Testis (tissue), 3 donors: Measurements from ENCODE around the gene LMAN2L. TPM values are rescaled to one million over a fixed set of nuclear protein-coding genes. Genes with fewer than 3 reads are reported as not detected.

Experiments used
- DNase-seq: peaks from one replicate; pipeline ENCODE4 v3.0.0-alpha.2; 2019
- H3K27ac ChIP-seq, 2 donors: fragments of 200-600 bp; sonication (generic); one replicate each; pipeline ENCODE4 v1.5.1; 2019
- H3K27me3 ChIP-seq: fragments of 200-600 bp; sonication (generic); one replicate; pipeline ENCODE4 v1.5.1; 2019
- H3K36me3 ChIP-seq: fragments of 200-600 bp; sonication (generic); one replicate; pipeline ENCODE4 v1.5.1; 2017; ENCODE audit warnings: low read depth; ENCODE audit errors: missing control alignments
- H3K4me1 ChIP-seq: fragments of 200-600 bp; sonication (generic); one replicate; pipeline ENCODE4 v1.5.1; 2019
- H3K4me3 ChIP-seq, 2 donors: fragments of 200-600 bp; sonication (generic); one replicate each; pipeline ENCODE4 v1.5.1; 2017 to 2019
- H3K9me3 ChIP-seq: fragments of 200-600 bp; sonication (generic); one replicate; pipeline ENCODE4 v1.5.1; 2017
- CTCF ChIP-seq, 3 experiments: fragments of 450-650 bp in 2 of 3; fragments of 200-600 bp in 1 of 3; sonication (generic) in 1 of 3; IDR thresholded peaks; one replicate each; pipeline ENCODE4 v1.5.1; 2016 to 2019; ENCODE audit warnings: antibody characterized with exemption in 3 of 3, mild to moderate bottlenecking in 2 of 3, moderate library complexity in 1 of 3
- POLR2A ChIP-seq: fragments of 450-650 bp; IDR thresholded peaks from one replicate; pipeline ENCODE4 v1.6.1; 2017; ENCODE audit warnings: antibody characterized with exemption, mild to moderate bottlenecking, moderate library complexity
- WGBS, 2 donors: methylation state at CpG; one replicate each; pipeline ENCODE4 v1.1.5; 2018; 5-methylcytosine and 5-hydroxymethylcytosine counted together
- intact Hi-C: fragments of 100-400 bp; cut with DNase I; formaldehyde crosslinking; loops from one replicate; pipeline ENCODE4 v1.15.1; 2023; ENCODE audit warnings: low total_unique reads
- polyA plus RNA-seq: library from polyadenylated mRNA; stranded (reverse); fragments of 350-450 nt; fragmentation: Illumina TruSeq; extraction: RNeasy Lipid Tissue Mini Kit (QIAGEN cat#74804); gene quantifications from one replicate; pipeline ENCODE4 v1.2.3, GENCODE V29; 2014; ENCODE audit warnings: low read depth, low replicate concordance; ENCODE audit not compliant: insufficient read depth
- total RNA-seq, 2 donors: library from RNA; depleted of rRNA; stranded (reverse); fragments of >200 nt; gene quantifications; one replicate each; pipeline ENCODE4 v1.2.3, GENCODE V29; 2016

The LMAN2L gene
- total and polyA plus RNA-seq, 3 donors from 2014 or later = 24.2 to 25.2 (median 24.5) TPM

- intact Hi-C loops = no loop called here
Measured at GRCh38 chr2:96734880-96735583, 4.8 kb downstream of the LMAN2L start.

GRCh38 chr2:96733931-96734330 lies 5.9 kb downstream of the LMAN2L start:
- no peaks in the 10 kb centered on the region for H3K9me3 ChIP-seq
- no peak for DNase-seq
- H3K4me3 ChIP-seq = no peak overlapping the region
- H3K36me3 ChIP-seq = no peaks in the 10 kb centered on the region
- intact Hi-C loops = no loop called here
- H3K27ac ChIP-seq = no peak overlapping the region
- H3K4me1 ChIP-seq = peaks cover 3% of the 10 kb centered on the region
- TF ChIP-seq CTCF (IDR thresholded peaks at IDR 0.05) (no peak), POLR2A (no peak)
- 86 to 88% methylated on average over 3 of the region's 3 CpGs for WGBS, 2 donors
- H3K27me3 ChIP-seq = no peaks in the 10 kb centered on the region

More at GRCh38 chr2:96734880-96735583, 4.8 kb downstream of the LMAN2L start:
- no peak for DNase-seq
- H3K27ac ChIP-seq = no peak overlapping the region
- no peaks in the 10 kb centered on the region for H3K9me3 ChIP-seq
- TF ChIP-seq CTCF (IDR thresholded peaks at IDR 0.05) = no peak
- no peak for TF ChIP-seq POLR2A
- H3K27me3 ChIP-seq = no peaks in the 10 kb centered on the region
- H3K4me3 ChIP-seq = no peak overlapping the region
- 63 to 73% methylated on average over 8 of the region's 8 CpGs for WGBS, 2 donors
- no peaks in the 10 kb centered on the region for H3K36me3 ChIP-seq
- peaks cover 8% of the 10 kb centered on the region for H3K4me1 ChIP-seq

- Histone ChIP-seq H3K27me3 (no peaks in the 10 kb centered on the region), H3K36me3 (no peaks in the 10 kb centered on the region), H3K27ac (no peak overlapping the region), H3K4me3 (no peak overlapping the region), H3K4me1 (no peaks in the 10 kb centered on the region), H3K9me3 (no peaks in the 10 kb centered on the region)
- whole genome bisulfite sequencing, 2 donors = 92 to 96% methylated on average over 2 of the region's 2 CpGs
- intact Hi-C loops = no loop called here
- TF ChIP-seq POLR2A (no peak), CTCF (IDR thresholded peaks at IDR 0.05) (no peak)
- DNase-seq = no peak
Measured at GRCh38 chr2:96730212-96730611, 9.7 kb downstream of the LMAN2L start.

- intact Hi-C loops = no loop called here
- H3K4me3 ChIP-seq = no peak overlapping the region
- H3K9me3 ChIP-seq = no peaks in the 10 kb centered on the region
- 86 to 88% methylated on average over 7 of the region's 7 CpGs for WGBS, 2 donors
- no peaks in the 10 kb centered on the region for H3K27me3 ChIP-seq
- H3K27ac ChIP-seq = no peak overlapping the region
- DNase-seq = no peak
- no peak for TF ChIP-seq CTCF (IDR thresholded peaks at IDR 0.05)
- TF ChIP-seq POLR2A = no peak
- no peaks in the 10 kb centered on the region for H3K4me1 ChIP-seq
- H3K36me3 ChIP-seq = no peaks in the 10 kb centered on the region
Measured at GRCh38 chr2:96729748-96730147, 10.1 kb downstream of the LMAN2L start.

- intact Hi-C loops = no loop called here
- no peaks in the 10 kb centered on the region for H3K9me3 ChIP-seq
- no peaks in the 10 kb centered on the region for H3K4me1 ChIP-seq
- WGBS, 2 donors = 94% methylated on average over 5 of the region's 5 CpGs
- no peak for TF ChIP-seq POLR2A
- no peak for TF ChIP-seq CTCF (IDR thresholded peaks at IDR 0.05)
- no peak overlapping the region for H3K27ac ChIP-seq
- no peak for DNase-seq
- H3K36me3 ChIP-seq = no peaks in the 10 kb centered on the region
- H3K27me3 ChIP-seq = no peaks in the 10 kb centered on the region
- no peak overlapping the region for H3K4me3 ChIP-seq
Measured at GRCh38 chr2:96727431-96727830, 12.4 kb downstream of the LMAN2L start.
